Kidney (tissue), 22 donors: ENCODE measurements around the gene JAZF1. TPM values are rescaled to one million over a fixed set of nuclear protein-coding genes. Genes with fewer than 3 reads are reported as not detected.

Experiments used
- DNase-seq, 5 donors: peaks; one replicate each; pipeline ENCODE4 v3.0.0-alpha.2; 2013 to 2020
- FAIRE-seq: peaks from 2 replicates; lab custom pipeline; 2012; peaks lifted over from hg19 to GRCh38; lab: Jason Lieb, UNC
- H3K27ac ChIP-seq, 2 donors: one replicate each; pipeline ENCODE4 v1.7.0; 2013; ENCODE audit warnings: low read depth in 2 of 2, low read length in 2 of 2, inconsistent platforms in 1 of 2
- H3K27me3 ChIP-seq: one replicate; pipeline ENCODE4 v1.7.1; 2013; ENCODE audit warnings: low read length, inconsistent platforms; ENCODE audit not compliant: control insufficient read depth, insufficient read depth
- H3K36me3 ChIP-seq, 3 donors: one replicate each; pipeline versions ENCODE4 v1.7.0 to v1.7.1; 2013; ENCODE audit warnings: low read length in 3 of 3, control low read depth in 1 of 3, inconsistent platforms in 1 of 3; ENCODE audit not compliant: insufficient read depth in 3 of 3, control insufficient read depth in 2 of 3
- H3K4me1 ChIP-seq, 3 donors: one replicate each; pipeline versions ENCODE4 v1.7.0 to v1.7.1; 2013; ENCODE audit warnings: low read length in 3 of 3, inconsistent platforms in 1 of 3, low read depth in 1 of 3; ENCODE audit not compliant: control insufficient read depth in 2 of 3, insufficient read depth in 2 of 3
- H3K4me3 ChIP-seq, 3 donors: one replicate each; pipeline versions ENCODE4 v1.7.0 to v1.8.1; 2013; ENCODE audit warnings: low read length in 3 of 3, control low read depth in 1 of 3, inconsistent platforms in 1 of 3
- H3K9ac ChIP-seq, 3 donors: one replicate each; pipeline versions ENCODE4 v1.7.0 to v1.7.1; 2013; ENCODE audit warnings: low read length in 3 of 3, control low read depth in 1 of 3, inconsistent platforms in 1 of 3
- H3K9me3 ChIP-seq, 3 donors: one replicate each; pipeline versions ENCODE4 v1.7.0 to v1.7.1; 2013; ENCODE audit warnings: low read length in 3 of 3, control low read depth in 1 of 3, inconsistent platforms in 1 of 3; ENCODE audit not compliant: control insufficient read depth in 2 of 3, insufficient read depth in 1 of 3
- intact Hi-C: fragments of 100-400 bp; cut with DNase I; formaldehyde crosslinking; loops from one replicate; pipeline ENCODE4 v1.11.1; 2022
- long read RNA-seq, 10 donors: library from polyadenylated mRNA in 1 of 10; unstranded in 1 of 10; transcript quantifications; one replicate each; pipeline ENCODE4 v2.0.0 and lab custom pipeline, GENCODE V29; 2021 to 2026
- polyA plus RNA-seq: library from polyadenylated mRNA; stranded (reverse); fragments of 350-450 nt; fragmentation: Illumina TruSeq; extraction: RNeasy Lipid Tissue Mini Kit (QIAGEN cat#74804); gene quantifications from one replicate; pipeline ENCODE4 v1.2.3, GENCODE V29; 2014; ENCODE audit warnings: low read depth, low replicate concordance; ENCODE audit not compliant: insufficient read depth
- total RNA-seq: library from RNA; stranded (reverse); fragmentation: NEBNext Ultra II Directional; extraction: Animal tissue kit (Norgen Biotek cat#: 25700); gene quantifications from one replicate; pipeline ENCODE4 v1.2.1, GENCODE V29; 2021
- TF ChIP-seq, protein P1 (sequence below): IDR thresholded peaks from 3 replicates; pipeline ENCODE4 v1.5.1; 2012; ENCODE audit warnings: mild to moderate bottlenecking, moderate library complexity, borderline replicate concordance; ENCODE audit not compliant: insufficient read depth; ENCODE audit errors: extremely low read depth
- donor health status: control.
- donor health status: control.
- donor health status: control.
- donor health status: control.
- donor health status: control.
- donor health status: DM: yes; HTN: yes; CAD: no.
- donor health status: Normal renal cell carcinoma (clear cell type).

The JAZF1 gene
- 13.1 TPM for total RNA-seq
- polyA plus RNA-seq = 5.7 TPM
- long read RNA-seq, donor 1, partial matches to known transcripts = 0 of 3 reads
- long read RNA-seq, donor 1, other reads (novel, unspliced or antisense) = 0 of 3 reads
- long read RNA-seq, donor 2, partial matches to known transcripts = 0 of 4 reads
- long read RNA-seq, donor 2, other reads (novel, unspliced or antisense) = 0 of 4 reads
- long read RNA-seq, donor 3, partial matches to known transcripts = 0 of 2 reads
- long read RNA-seq, donor 3, other reads (novel, unspliced or antisense) = 0 of 2 reads
- long read RNA-seq, donor 4, partial matches to known transcripts = 0 of 4 reads
- long read RNA-seq, donor 4, other reads (novel, unspliced or antisense) = 0 of 4 reads
- long read RNA-seq, donor 5 = 0 reads
- long read RNA-seq, donor 6, partial matches to known transcripts = 0 of 3 reads
- long read RNA-seq, donor 6, other reads (novel, unspliced or antisense) = 0 of 3 reads
- long read RNA-seq, donor 7, transcript JAZF1-201 (5 exons, 3,125 nt) = major isoform, 6 of 8 reads
- long read RNA-seq, donor 7, partial matches to known transcripts = 0 of 8 reads
- long read RNA-seq, donor 7, other reads (novel, unspliced or antisense) = 2 of 8 reads
- long read RNA-seq, donor 8, partial matches to known transcripts = 0 of 1 reads
- long read RNA-seq, donor 8, other reads (novel, unspliced or antisense) = 0 of 1 reads
- long read RNA-seq, donor 9, partial matches to known transcripts = 0 of 1 reads
- long read RNA-seq, donor 9, other reads (novel, unspliced or antisense) = 0 of 1 reads
- long read RNA-seq, donor 10, partial matches to known transcripts = 0 of 2 reads
- long read RNA-seq, donor 10, other reads (novel, unspliced or antisense) = 0 of 2 reads

DNA sequence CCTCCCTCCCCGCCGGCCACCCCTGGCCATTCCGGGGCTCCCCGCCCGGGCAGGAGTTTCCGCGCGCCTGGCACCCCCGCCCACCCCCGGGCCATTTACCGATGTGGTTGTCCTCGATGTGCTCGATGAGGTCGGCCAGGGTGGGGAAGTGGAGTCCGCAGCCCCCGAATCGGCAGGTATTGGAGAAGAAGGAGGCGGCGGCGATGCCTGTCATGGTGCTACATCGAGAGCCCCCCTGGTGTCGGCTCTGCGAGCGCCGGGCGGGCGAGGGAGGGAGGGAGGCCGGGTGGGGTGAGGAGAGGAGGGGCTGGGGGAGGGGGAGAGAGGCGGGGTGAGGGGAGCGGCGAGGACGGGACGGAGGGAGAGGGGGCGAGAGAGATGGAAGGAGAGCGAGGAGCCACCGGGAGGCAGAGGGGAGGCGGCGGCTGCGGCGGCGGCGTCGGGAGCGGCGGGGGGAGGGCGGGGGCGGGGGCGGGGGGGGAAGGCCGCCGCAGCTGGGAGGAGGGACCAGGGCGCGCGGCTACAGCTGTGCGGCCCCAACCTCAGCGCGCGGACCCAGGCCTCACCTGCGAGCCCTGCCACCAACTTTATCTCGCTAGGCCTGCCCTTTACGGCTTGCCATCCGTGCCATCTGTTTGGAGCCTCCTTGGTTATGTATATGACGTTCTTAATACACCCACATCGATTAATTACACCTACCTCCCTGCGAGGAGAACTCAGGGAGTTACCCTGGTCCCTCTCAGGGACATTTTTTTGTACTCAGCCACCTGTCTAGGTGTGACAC, at the start of gene JAZF1:
TSS of gene JAZF1 (minus strand) at position 432 of the 784 bp plus-strand sequence.
- H3K9me3 ChIP-seq = no peaks in the 10 kb centered on the region
- no peak within 1 kb of the TSS for H3K27ac ChIP-seq
- DNase-seq (peak; percentile 77 to 90 (median 86)), FAIRE-seq (no peak)
- no peaks in the 10 kb centered on the region for H3K36me3 ChIP-seq
- no peaks in the 10 kb centered on the region for H3K27me3 ChIP-seq
- peak within 1 kb of the TSS; percentile 38 to 52 (median 51) for H3K4me3 ChIP-seq
- no peak within 1 kb of the TSS for H3K9ac ChIP-seq
- TF ChIP-seq, protein P1, sequence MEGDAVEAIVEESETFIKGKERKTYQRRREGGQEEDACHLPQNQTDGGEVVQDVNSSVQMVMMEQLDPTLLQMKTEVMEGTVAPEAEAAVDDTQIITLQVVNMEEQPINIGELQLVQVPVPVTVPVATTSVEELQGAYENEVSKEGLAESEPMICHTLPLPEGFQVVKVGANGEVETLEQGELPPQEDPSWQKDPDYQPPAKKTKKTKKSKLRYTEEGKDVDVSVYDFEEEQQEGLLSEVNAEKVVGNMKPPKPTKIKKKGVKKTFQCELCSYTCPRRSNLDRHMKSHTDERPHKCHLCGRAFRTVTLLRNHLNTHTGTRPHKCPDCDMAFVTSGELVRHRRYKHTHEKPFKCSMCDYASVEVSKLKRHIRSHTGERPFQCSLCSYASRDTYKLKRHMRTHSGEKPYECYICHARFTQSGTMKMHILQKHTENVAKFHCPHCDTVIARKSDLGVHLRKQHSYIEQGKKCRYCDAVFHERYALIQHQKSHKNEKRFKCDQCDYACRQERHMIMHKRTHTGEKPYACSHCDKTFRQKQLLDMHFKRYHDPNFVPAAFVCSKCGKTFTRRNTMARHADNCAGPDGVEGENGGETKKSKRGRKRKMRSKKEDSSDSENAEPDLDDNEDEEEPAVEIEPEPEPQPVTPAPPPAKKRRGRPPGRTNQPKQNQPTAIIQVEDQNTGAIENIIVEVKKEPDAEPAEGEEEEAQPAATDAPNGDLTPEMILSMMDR = no peak
- peaks cover 0 to 5% (median 0%) of the 10 kb centered on the region in 3 donors for H3K4me1 ChIP-seq
- intact Hi-C loops = no loop called here

DNA sequence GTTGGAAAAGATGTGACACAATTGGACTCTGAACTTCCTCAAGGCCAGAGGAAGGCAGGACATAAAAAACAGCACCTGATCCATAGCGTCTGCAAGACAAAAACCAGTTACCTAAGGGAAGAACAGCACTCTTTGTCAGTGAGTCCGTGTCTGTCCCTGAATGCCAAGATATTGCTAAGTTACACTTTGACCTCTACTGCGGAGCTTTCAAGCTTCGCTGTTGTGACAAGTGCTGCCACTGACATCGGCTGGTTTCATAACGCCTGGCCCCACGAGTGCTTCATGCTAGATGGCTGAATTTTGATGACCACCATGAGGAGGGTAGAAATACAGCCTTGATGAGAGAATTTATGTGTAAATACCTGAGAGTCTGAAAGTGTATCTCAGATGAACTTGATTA, 49.7 kb upstream of the JAZF1 start:
- no peak overlapping the region for H3K27ac ChIP-seq
- FAIRE-seq (no peak), DNase-seq (no peak)

DNA sequence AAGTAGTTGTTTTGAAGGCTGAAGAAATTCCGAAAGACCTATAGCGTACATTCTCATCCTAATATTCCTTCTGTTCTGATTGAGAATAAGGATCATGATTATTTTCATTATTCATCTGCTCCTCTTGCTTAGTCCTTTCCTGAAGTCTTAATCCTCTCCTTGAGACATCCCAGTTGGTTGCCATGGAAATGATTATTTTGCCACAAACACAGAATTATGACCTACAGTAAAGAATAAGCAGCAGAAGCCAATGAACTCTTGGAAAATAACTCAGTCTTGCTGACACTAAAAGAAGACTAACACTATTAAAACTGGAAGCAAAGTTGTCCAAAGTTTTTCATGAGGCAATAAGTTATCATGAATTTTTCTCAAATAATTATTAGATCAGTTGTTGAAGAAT, 47.8 kb upstream of the JAZF1 start:
- H3K9me3 ChIP-seq = no peaks in the 10 kb centered on the region
- H3K27ac ChIP-seq = no peak overlapping the region
- intact Hi-C loops = no loop called here
- no peaks in the 10 kb centered on the region for H3K4me1 ChIP-seq
- no peaks in the 10 kb centered on the region for H3K36me3 ChIP-seq
- H3K27me3 ChIP-seq = no peaks in the 10 kb centered on the region
- TF ChIP-seq, protein P1 = no peak
- FAIRE-seq = no peak
- H3K4me3 ChIP-seq = no peak overlapping the region
- peak in 1 of 5 donors; percentile 30 for DNase-seq
- H3K9ac ChIP-seq = no peak overlapping the region

More for the DNA sequence above, 49.7 kb upstream of the JAZF1 start:
- Histone ChIP-seq H3K9ac (no peak overlapping the region), H3K4me3 (no peak overlapping the region), H3K36me3 (no peaks in the 10 kb centered on the region), H3K4me1 (no peaks in the 10 kb centered on the region), H3K27me3 (no peaks in the 10 kb centered on the region), H3K9me3 (no peaks in the 10 kb centered on the region)
- TF ChIP-seq, protein P1 = no peak
- intact Hi-C loops = no loop called here
